T-helper 1 cell treated with Interleukin-12 subunit alpha and Interleukin-12 subunit beta and Interleukin-4 antibody, amounts not matched to agents 30 μg/mL and 1 μg/mL, for 36 hours (primary cell): ENCODE data around the gene DMP1.

Source experiments
- H3K27ac Mint-ChIP-seq: one replicate; pipeline ENCODE4 v1.8.0; 2021; ENCODE audit warnings: mild to moderate bottlenecking, mixed read lengths
- H3K27me3 Mint-ChIP-seq: one replicate; pipeline ENCODE4 v1.8.0; 2021; ENCODE audit warnings: low read depth, mixed read lengths
- H3K36me3 Mint-ChIP-seq: one replicate; pipeline ENCODE4 v1.8.0; 2021; ENCODE audit warnings: low read depth, mixed read lengths
- H3K4me1 Mint-ChIP-seq: one replicate; pipeline ENCODE4 v1.8.0; 2021; ENCODE audit warnings: low read depth, mixed read lengths
- H3K4me3 Mint-ChIP-seq: one replicate; pipeline ENCODE4 v1.8.0; 2021; ENCODE audit warnings: mild to moderate bottlenecking, moderate library complexity, mixed read lengths
- H3K9me3 Mint-ChIP-seq: one replicate; pipeline ENCODE4 v1.8.0; 2021; ENCODE audit warnings: mixed read lengths

The DMP1 gene

GRCh38 chr4:87649980-87650379, at the start of gene DMP1:
TSS of gene DMP1 (plus strand) at chr4:87650280. CDS start at chr4:87656493, 6,213 bp downstream.
- no peak within 1 kb of the TSS for H3K4me3 Mint-ChIP-seq
- H3K27ac Mint-ChIP-seq: no peak within 1 kb of the TSS
- no peaks in the 10 kb centered on the region for H3K36me3 Mint-ChIP-seq

GRCh38 chr4:87601361-87601760, 48.7 kb upstream of the DMP1 start:
- H3K4me1 Mint-ChIP-seq: no peaks in the 10 kb centered on the region
- H3K9me3 Mint-ChIP-seq: no peaks in the 10 kb centered on the region
- H3K36me3 Mint-ChIP-seq: no peaks in the 10 kb centered on the region
- H3K4me3 Mint-ChIP-seq: no peak overlapping the region
- H3K27me3 Mint-ChIP-seq: no peaks in the 10 kb centered on the region
- H3K27ac Mint-ChIP-seq: no peak overlapping the region

More at GRCh38 chr4:87649980-87650379, at the start of gene DMP1:
- Mint-ChIP-seq H3K9me3 (no peaks in the 10 kb centered on the region), H3K4me1 (no peaks in the 10 kb centered on the region), H3K27me3 (no peaks in the 10 kb centered on the region)

- Mint-ChIP-seq H3K27me3 (no peaks in the 10 kb centered on the region), H3K4me3 (no peak within 1 kb of the TSS), H3K9me3 (no peaks in the 10 kb centered on the region), H3K36me3 (no peaks in the 10 kb centered on the region), H3K27ac (no peak within 1 kb of the TSS), H3K4me1 (no peaks in the 10 kb centered on the region)
These were observed 41.9 kb upstream of the DMP1 start, which contains the start of gene DSPP for GRCh38 chr4:87608229-87608628. TSS of gene DSPP (plus strand) at chr4:87608529. CDS start at chr4:87610909, 2,380 bp downstream.

- Mint-ChIP-seq H3K27ac (no peak overlapping the region), H3K9me3 (no peaks in the 10 kb centered on the region), H3K4me3 (no peak overlapping the region), H3K27me3 (no peaks in the 10 kb centered on the region), H3K4me1 (no peaks in the 10 kb centered on the region), H3K36me3 (no peaks in the 10 kb centered on the region)
These were observed 35.7 kb upstream of the DMP1 start for GRCh38 chr4:87614292-87614890.

- H3K4me1 Mint-ChIP-seq: no peaks in the 10 kb centered on the region
- H3K9me3 Mint-ChIP-seq: no peaks in the 10 kb centered on the region
- no peak overlapping the region for H3K27ac Mint-ChIP-seq
- no peaks in the 10 kb centered on the region for H3K36me3 Mint-ChIP-seq
- H3K27me3 Mint-ChIP-seq: no peaks in the 10 kb centered on the region
- H3K4me3 Mint-ChIP-seq: no peak overlapping the region
These were observed 33.8 kb upstream of the DMP1 start for GRCh38 chr4:87616268-87616667.

- Mint-ChIP-seq H3K27me3 (no peaks in the 10 kb centered on the region), H3K27ac (no peak overlapping the region), H3K4me1 (no peaks in the 10 kb centered on the region)
These were observed 30.0 kb upstream of the DMP1 start for GRCh38 chr4:87620086-87620485.

GRCh38 chr4:87620491-87620890, 29.6 kb upstream of the DMP1 start:
- no peaks in the 10 kb centered on the region for H3K36me3 Mint-ChIP-seq
- no peaks in the 10 kb centered on the region for H3K4me1 Mint-ChIP-seq
- H3K27ac Mint-ChIP-seq: no peak overlapping the region
- H3K9me3 Mint-ChIP-seq: no peaks in the 10 kb centered on the region
- H3K4me3 Mint-ChIP-seq: no peak overlapping the region
- no peaks in the 10 kb centered on the region for H3K27me3 Mint-ChIP-seq

More at GRCh38 chr4:87620086-87620485, 30.0 kb upstream of the DMP1 start:
- H3K36me3 Mint-ChIP-seq: no peaks in the 10 kb centered on the region
- no peak overlapping the region for H3K4me3 Mint-ChIP-seq
- H3K9me3 Mint-ChIP-seq: no peaks in the 10 kb centered on the region

- no peaks in the 10 kb centered on the region for H3K4me1 Mint-ChIP-seq
- H3K27ac Mint-ChIP-seq: no peak overlapping the region
- H3K27me3 Mint-ChIP-seq: no peaks in the 10 kb centered on the region
- H3K36me3 Mint-ChIP-seq: no peaks in the 10 kb centered on the region
- H3K4me3 Mint-ChIP-seq: no peak overlapping the region
- no peaks in the 10 kb centered on the region for H3K9me3 Mint-ChIP-seq
These were observed 27.8 kb upstream of the DMP1 start for GRCh38 chr4:87622303-87622702.

- H3K27ac Mint-ChIP-seq: no peak overlapping the region
- no peaks in the 10 kb centered on the region for H3K4me1 Mint-ChIP-seq
- H3K36me3 Mint-ChIP-seq: no peaks in the 10 kb centered on the region
- no peaks in the 10 kb centered on the region for H3K9me3 Mint-ChIP-seq
- no peak overlapping the region for H3K4me3 Mint-ChIP-seq
- no peaks in the 10 kb centered on the region for H3K27me3 Mint-ChIP-seq
These were observed 25.4 kb upstream of the DMP1 start for GRCh38 chr4:87624698-87625097.

- H3K4me3 Mint-ChIP-seq: no peak overlapping the region
- H3K36me3 Mint-ChIP-seq: no peaks in the 10 kb centered on the region
- H3K27ac Mint-ChIP-seq: no peak overlapping the region
- no peaks in the 10 kb centered on the region for H3K4me1 Mint-ChIP-seq
- H3K27me3 Mint-ChIP-seq: no peaks in the 10 kb centered on the region
- no peaks in the 10 kb centered on the region for H3K9me3 Mint-ChIP-seq
These were observed 18.4 kb upstream of the DMP1 start for GRCh38 chr4:87631668-87632067.

- H3K4me1 Mint-ChIP-seq: no peaks in the 10 kb centered on the region
- no peak overlapping the region for H3K27ac Mint-ChIP-seq
- no peak overlapping the region for H3K4me3 Mint-ChIP-seq
- no peaks in the 10 kb centered on the region for H3K9me3 Mint-ChIP-seq
- H3K27me3 Mint-ChIP-seq: no peaks in the 10 kb centered on the region
- H3K36me3 Mint-ChIP-seq: no peaks in the 10 kb centered on the region
These were observed 17.6 kb upstream of the DMP1 start for GRCh38 chr4:87632469-87632868.

- Mint-ChIP-seq H3K27ac (no peak overlapping the region), H3K4me1 (no peaks in the 10 kb centered on the region), H3K27me3 (no peaks in the 10 kb centered on the region), H3K4me3 (no peak overlapping the region), H3K36me3 (no peaks in the 10 kb centered on the region), H3K9me3 (no peaks in the 10 kb centered on the region)
These were observed 16.8 kb upstream of the DMP1 start for GRCh38 chr4:87633243-87633642.

GRCh38 chr4:87644286-87644685, 5.8 kb upstream of the DMP1 start:
- H3K9me3 Mint-ChIP-seq: no peaks in the 10 kb centered on the region
- H3K27ac Mint-ChIP-seq: no peak overlapping the region
- H3K4me3 Mint-ChIP-seq: no peak overlapping the region
- H3K36me3 Mint-ChIP-seq: no peaks in the 10 kb centered on the region
- no peaks in the 10 kb centered on the region for H3K27me3 Mint-ChIP-seq
- H3K4me1 Mint-ChIP-seq: no peaks in the 10 kb centered on the region

GRCh38 chr4:87650938-87651337, 858 bp downstream of the DMP1 start:
- no peak overlapping the region for H3K27ac Mint-ChIP-seq
- no peaks in the 10 kb centered on the region for H3K36me3 Mint-ChIP-seq
- H3K4me1 Mint-ChIP-seq: no peaks in the 10 kb centered on the region
- no peaks in the 10 kb centered on the region for H3K27me3 Mint-ChIP-seq
- no peak overlapping the region for H3K4me3 Mint-ChIP-seq
- no peaks in the 10 kb centered on the region for H3K9me3 Mint-ChIP-seq

GRCh38 chr4:87651941-87652340, 1.9 kb downstream of the DMP1 start:
- Mint-ChIP-seq H3K4me1 (no peaks in the 10 kb centered on the region), H3K27me3 (no peaks in the 10 kb centered on the region), H3K27ac (no peak overlapping the region), H3K36me3 (no peaks in the 10 kb centered on the region), H3K9me3 (no peaks in the 10 kb centered on the region), H3K4me3 (no peak overlapping the region)
